ENCODE results near the gene PPP1R16B.

GRCh38 chr20:38969708-38970107 lies 164.2 kb downstream of the PPP1R16B start:
- TF ChIP-seq, protein P1, sequence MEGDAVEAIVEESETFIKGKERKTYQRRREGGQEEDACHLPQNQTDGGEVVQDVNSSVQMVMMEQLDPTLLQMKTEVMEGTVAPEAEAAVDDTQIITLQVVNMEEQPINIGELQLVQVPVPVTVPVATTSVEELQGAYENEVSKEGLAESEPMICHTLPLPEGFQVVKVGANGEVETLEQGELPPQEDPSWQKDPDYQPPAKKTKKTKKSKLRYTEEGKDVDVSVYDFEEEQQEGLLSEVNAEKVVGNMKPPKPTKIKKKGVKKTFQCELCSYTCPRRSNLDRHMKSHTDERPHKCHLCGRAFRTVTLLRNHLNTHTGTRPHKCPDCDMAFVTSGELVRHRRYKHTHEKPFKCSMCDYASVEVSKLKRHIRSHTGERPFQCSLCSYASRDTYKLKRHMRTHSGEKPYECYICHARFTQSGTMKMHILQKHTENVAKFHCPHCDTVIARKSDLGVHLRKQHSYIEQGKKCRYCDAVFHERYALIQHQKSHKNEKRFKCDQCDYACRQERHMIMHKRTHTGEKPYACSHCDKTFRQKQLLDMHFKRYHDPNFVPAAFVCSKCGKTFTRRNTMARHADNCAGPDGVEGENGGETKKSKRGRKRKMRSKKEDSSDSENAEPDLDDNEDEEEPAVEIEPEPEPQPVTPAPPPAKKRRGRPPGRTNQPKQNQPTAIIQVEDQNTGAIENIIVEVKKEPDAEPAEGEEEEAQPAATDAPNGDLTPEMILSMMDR (IDR thresholded peaks at IDR 0.05) = no peak
- TF ChIP-seq POLR2A (IDR thresholded peaks at IDR 0.05) = no peak
